GF-D8 (cell line): Measurements from ENCODE around the gene LEF1.

Experiments
- DNase-seq: peaks from one replicate; lab custom pipeline; 2025; lab: John Stamatoyannopoulos, UW

LEF1 gene

GRCh38 chr4:108174856-108175255 lies 6.1 kb upstream of the LEF1 start:
- no peak for DNase-seq

- no peak for DNase-seq
Measured at GRCh38 chr4:108173599-108174057, 4.9 kb upstream of the LEF1 start.

DNA sequence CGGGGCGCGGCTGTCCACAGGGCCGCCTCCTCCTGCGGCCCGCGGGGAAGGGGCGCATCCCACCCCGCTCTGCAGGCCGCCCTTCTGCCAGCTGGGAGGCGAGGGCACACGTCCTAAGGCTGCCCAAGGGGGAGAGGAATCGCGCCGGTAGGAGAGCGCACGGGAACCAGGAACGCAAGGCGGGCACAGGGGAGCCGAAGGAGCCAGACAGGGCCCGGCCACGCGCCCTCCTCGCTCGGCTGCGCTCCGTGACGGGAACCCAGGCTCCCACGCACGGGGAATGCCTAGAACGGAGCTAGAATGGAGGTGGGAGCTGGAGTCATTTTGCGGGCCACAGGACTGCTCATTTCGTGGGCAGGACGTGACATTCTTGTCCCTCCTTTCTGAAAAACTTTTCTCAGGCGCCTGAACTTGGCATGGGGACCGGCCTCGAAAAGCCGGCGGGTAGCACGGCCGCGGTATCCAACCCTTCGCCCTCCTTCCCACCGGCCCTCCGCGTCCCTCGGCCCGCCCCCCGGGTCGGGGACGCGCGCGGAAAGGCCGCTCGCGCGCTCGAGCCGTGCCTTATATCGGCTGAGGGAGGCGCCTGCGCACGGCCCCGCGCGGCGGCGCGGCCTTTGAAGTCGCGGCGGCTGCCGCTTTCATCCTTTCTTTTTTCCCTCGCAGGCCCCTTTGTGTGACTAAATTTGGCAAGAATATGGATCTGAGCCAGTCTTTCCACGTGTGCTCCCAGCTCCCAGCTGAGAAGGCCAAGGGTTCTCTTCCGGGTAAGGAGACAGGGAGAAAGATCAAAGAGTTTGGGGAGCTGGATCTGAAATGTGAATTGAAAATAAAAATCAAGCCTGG lies 4.2 kb upstream of the LEF1 start:
- DNase-seq: no peak

- no peak for DNase-seq
Measured at GRCh38 chr4:108172231-108172752, 3.6 kb upstream of the LEF1 start.

DNA sequence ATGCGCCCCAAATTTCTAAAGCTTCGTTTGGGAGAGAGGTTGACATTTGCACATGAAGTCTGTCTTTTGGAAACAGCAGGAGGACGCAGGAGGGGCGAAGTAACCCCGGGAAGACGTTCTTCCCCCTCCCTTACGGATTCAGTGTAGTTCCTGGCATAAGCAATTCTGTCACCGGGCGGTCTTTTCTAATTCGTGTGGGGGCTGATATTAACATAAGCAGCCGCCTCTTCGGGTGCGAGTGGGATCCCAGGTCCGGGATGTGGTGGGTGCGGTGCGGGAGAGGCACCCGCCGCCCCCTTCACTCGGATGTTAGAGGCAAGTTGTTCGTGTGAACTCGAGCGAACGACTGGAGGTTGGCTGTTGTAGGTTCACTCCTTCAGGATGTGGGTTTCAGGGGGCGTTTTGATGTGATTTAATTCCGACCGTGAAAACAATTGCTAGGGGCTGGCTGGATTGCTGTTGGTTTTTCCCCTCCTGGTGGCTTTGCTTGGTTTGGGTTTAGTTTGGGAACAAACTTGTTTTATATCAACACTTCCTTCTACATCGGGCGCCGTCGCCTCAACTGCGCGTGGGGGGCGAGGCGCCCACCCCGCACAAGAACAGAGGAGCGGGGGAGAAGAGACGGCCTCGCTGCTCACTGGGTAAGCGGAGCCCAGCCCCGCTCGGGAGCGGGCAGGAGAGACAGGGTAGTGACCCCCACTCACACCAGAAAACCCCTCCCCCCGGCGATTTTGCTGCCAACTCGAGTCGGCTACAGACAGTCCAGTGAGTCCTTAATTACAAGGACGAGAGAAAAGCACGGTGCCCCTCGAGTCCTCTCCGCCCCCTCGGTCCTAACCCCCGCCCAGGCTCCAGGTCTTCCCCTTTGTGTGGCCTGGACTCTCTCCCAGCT lies 2.9 kb upstream of the LEF1 start:
- no peak for DNase-seq

DNA sequence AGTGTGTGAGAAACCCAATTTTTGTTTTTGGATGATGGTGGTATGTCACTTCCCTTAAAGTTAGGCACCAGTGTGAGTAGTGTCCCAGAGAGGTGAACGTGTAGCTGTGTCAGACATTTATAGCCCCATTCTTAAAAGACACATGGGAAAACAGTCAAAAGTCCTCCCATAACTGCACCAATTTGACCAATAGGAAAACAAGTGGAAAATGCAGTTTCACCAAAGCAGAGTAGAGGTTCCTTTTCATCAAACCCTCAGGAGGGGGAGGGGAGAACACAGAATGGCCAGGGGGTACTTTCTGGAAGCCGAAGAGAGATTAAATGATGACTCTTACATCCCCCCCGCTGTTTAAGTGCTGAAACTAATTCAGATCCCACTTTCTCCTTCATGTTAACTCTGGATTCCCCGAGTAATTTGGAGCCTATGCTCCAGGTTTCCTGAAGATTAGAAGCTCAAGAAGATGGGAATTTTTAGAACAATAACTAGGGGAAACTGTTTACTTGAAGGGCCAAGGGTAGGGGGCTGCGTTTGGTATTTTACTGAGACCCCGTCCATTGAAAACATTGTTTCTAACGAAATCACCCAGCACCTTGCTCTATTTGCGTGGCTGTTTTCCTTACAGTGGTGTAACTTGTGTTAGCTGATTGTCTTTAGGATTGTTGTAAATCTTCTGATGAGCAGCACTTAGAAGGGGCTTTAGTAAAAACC lies 2.1 kb upstream of the LEF1 start:
- DNase-seq: no peak

- DNase-seq: no peak
Measured at GRCh38 chr4:108169664-108170063, 932 bp upstream of the LEF1 start.

- no peak for DNase-seq
Measured at GRCh38 chr4:108168160-108168670, 517 bp downstream of the LEF1 start.

- no peak for DNase-seq
Measured at GRCh38 chr4:108166441-108167315, 2.1 kb downstream of the LEF1 start.

GRCh38 chr4:108166038-108166437 lies 2.7 kb downstream of the LEF1 start:
- no peak for DNase-seq

GRCh38 chr4:108165586-108165985 lies 3.1 kb downstream of the LEF1 start:
- DNase-seq: no peak

DNA sequence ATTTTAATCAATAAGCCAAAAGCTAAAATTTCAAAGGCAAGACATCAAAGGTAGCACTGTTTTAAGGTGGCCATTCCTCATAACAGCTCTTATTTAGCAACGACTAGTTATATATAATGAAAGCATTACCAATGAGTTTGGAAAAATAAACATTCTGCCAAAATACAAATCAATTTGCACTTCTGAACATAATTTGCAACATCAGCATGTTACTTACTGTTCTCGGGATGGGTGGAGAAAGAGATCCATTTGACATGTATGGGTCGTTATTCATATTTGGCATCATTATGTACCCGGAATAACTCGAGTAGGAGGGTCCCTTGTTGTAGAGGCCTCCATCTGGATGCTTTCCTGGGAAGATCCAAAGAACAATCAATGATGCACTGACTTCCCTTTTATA lies 5.4 kb downstream of the LEF1 start:
- DNase-seq: no peak

GRCh38 chr4:108160741-108161352 lies 7.9 kb downstream of the LEF1 start:
- DNase-seq: no peak

DNA sequence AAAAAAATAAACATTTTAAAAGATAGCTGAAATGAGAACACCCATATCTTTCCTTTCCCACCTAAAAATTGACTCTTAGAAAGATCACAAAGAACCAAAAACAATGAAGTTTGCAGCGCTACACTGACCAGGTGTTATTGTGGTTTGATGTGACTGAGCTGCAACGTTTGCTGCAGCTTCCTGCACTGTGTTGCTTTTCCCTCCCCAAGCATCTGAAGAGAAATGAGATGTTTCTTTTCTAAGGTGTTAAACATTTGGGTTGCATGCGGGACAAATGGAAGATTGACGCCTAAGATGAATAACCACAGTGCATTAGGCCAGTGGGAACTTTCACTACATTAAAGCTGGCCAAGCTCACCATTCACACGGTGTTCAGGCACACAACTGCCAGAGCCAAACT lies 8.9 kb downstream of the LEF1 start:
- no peak for DNase-seq

GRCh38 chr4:108157655-108158054 lies 11.1 kb downstream of the LEF1 start:
- no peak for DNase-seq

GRCh38 chr4:108156391-108156790 lies 12.3 kb downstream of the LEF1 start:
- no peak for DNase-seq

GRCh38 chr4:108155373-108155772 lies 13.4 kb downstream of the LEF1 start:
- DNase-seq: no peak

- DNase-seq: no peak
Measured at GRCh38 chr4:108152980-108153379, 15.8 kb downstream of the LEF1 start.

DNA sequence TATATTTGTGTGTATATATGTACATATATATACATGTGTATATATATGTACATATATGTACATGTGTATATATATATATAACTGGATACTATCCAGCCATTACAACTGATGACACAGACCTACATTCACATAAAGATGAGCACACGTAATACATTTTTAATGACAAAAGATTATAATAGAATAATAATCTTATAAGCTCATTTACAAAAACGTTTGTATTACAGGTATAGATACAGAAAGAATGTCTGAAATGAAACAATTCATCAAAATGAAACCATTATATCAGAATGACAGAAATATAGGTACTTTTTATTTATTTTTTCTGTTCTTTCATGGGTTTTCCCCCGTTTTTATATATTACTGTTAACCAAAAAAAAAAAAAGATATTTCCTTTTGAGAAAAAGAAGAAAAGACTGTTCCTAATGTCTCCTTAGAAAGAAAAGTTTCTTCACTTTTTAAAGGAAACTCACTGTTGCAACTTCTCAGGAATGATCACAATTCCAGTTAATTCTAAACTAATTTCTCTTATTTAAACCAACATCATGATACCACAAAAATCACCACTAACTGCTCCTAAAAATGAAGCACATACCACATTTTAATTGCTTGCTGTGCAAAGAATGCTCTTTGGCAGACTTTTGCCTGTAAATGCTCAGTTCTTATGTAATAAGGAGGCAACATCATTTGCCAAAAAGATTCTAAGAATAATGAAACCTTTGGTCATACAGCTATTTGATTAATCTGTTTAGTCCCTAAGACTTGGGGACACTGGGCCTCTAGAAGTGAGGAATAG lies 18.9 kb downstream of the LEF1 start:
- DNase-seq: no peak

- DNase-seq: no peak
Measured at GRCh38 chr4:108148316-108148715, 20.4 kb downstream of the LEF1 start.
